C4-2B (cell line): Measurements from ENCODE around the gene MEGF10.
"Not testable (repeated sequence)": the region's sequence is repeated elsewhere in the genome, so short reads cannot be mapped to it uniquely, and the experiment has no call there.

Experiments used
- ZFX ChIP-seq: fragments of 450-650 bp; IDR thresholded peaks from 2 replicates; pipeline ENCODE4 v1.6.1; 2017
- TF ChIP-seq, protein P1 (sequence below): fragments of 450-650 bp; conservative IDR thresholded peaks from 2 replicates; pipeline ENCODE4 v1.5.1; 2017; ENCODE audit warnings: mild to moderate bottlenecking

DNA sequence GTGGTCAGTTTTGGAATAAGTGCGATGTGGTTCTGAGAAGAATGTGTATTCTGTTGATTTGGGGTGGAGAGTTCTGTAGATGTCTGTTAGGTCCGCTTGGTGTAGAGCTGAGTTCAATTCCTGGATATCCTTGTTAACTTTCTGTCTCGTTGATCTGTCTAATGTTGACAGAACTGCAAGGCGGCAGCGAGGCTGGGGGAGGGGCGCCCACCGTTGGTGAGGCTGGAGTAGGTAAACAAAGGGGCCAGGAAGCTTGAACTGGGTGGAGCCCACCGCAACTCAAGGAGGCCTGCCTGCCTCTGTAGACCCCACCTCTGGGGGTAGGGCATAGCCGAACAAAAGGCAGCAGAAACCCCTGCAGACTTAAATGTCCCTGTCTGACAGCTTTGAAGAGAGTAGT, 22.3 kb upstream of the MEGF10 start:
- TF ChIP-seq, protein P1, sequence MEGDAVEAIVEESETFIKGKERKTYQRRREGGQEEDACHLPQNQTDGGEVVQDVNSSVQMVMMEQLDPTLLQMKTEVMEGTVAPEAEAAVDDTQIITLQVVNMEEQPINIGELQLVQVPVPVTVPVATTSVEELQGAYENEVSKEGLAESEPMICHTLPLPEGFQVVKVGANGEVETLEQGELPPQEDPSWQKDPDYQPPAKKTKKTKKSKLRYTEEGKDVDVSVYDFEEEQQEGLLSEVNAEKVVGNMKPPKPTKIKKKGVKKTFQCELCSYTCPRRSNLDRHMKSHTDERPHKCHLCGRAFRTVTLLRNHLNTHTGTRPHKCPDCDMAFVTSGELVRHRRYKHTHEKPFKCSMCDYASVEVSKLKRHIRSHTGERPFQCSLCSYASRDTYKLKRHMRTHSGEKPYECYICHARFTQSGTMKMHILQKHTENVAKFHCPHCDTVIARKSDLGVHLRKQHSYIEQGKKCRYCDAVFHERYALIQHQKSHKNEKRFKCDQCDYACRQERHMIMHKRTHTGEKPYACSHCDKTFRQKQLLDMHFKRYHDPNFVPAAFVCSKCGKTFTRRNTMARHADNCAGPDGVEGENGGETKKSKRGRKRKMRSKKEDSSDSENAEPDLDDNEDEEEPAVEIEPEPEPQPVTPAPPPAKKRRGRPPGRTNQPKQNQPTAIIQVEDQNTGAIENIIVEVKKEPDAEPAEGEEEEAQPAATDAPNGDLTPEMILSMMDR, result not testable (repeated sequence)
- TF ChIP-seq ZFX, result not testable (repeated sequence)
